ENCODE results near the gene DSCAM.

DNA sequence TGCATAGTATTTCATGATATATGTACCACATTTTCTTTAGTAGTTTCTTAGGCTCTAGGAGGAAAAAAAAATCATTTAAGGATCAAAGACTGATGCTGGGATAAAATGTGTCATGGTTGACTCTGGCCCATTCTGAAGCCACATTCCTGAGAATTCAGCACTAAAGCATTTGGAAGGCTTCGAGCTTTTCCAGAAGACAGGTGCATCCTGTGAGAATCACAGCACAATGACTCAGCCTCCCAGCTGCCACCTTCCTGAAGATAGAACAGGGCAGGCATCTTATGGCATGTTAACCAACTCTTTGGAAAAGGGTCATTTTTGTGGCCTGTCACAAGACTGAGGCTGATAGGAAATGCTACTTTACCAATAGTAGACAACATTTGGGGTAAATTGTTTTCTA, 619.9 kb downstream of the DSCAM start:
- TF ChIP-seq POLR2AphosphoS5 (IDR thresholded peaks at IDR 0.05) (no peak), POLR2A (IDR thresholded peaks at IDR 0.05) (no peak), EP300 (IDR thresholded peaks at IDR 0.05) (no peak)
- TF ChIP-seq, protein P1, sequence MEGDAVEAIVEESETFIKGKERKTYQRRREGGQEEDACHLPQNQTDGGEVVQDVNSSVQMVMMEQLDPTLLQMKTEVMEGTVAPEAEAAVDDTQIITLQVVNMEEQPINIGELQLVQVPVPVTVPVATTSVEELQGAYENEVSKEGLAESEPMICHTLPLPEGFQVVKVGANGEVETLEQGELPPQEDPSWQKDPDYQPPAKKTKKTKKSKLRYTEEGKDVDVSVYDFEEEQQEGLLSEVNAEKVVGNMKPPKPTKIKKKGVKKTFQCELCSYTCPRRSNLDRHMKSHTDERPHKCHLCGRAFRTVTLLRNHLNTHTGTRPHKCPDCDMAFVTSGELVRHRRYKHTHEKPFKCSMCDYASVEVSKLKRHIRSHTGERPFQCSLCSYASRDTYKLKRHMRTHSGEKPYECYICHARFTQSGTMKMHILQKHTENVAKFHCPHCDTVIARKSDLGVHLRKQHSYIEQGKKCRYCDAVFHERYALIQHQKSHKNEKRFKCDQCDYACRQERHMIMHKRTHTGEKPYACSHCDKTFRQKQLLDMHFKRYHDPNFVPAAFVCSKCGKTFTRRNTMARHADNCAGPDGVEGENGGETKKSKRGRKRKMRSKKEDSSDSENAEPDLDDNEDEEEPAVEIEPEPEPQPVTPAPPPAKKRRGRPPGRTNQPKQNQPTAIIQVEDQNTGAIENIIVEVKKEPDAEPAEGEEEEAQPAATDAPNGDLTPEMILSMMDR (IDR thresholded peaks at IDR 0.05): no peak
